Measurements from ENCODE around the gene PCDH19.

PCDH19 gene

DNA sequence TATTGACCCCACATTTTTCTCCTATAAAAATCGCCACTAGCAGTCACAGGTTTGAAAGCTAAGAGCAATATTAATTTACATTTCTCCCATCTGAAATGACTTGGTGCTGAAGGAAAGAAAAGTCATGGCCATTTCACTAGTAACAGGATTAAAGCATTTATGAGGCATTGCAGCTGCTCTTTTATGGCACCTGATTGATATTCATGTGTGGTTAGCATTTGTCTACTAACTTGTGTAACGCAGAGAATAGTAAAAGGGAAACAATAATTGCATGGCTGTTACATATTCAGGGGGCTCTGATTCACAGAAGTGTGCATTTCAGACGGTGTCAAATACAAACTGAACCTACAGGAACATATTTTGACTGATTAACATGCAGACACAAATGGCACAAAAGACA lies 5.2 kb downstream of the PCDH19 start:
- no peak for DNase-seq (ENCODE audit: low read depth in 3 of 3)

- no peak for DNase-seq (ENCODE audit: low read depth in 3 of 3)
Measured at GRCh38 chrX:100395781-100396180, 14.3 kb downstream of the PCDH19 start.

DNA sequence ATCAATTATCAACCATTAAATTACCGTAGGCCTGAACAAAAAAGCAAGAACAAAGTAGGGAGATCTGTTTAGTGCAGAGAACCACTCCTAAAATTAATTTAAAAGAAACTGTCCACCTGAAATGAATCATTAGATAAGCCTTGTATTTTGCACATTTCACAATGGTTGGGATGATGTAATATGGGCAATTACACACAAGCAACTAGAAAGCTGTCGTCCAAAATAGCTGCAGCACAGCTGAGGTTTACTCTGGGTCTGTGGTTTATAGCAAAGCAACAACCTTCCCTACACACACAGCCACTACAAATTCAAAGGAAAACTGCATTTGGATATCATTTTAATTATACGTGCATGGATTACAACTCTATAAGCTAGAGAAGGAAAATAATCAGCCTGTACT lies 28.5 kb downstream of the PCDH19 start:
- DNase-seq (ENCODE audit: low read depth in 3 of 3): no peak

- DNase-seq (ENCODE audit: low read depth in 3 of 3): no peak
Measured at GRCh38 chrX:100379388-100379986, 30.6 kb downstream of the PCDH19 start.

- no peak for DNase-seq (ENCODE audit: low read depth in 3 of 3)
Measured at GRCh38 chrX:100377826-100378225, 32.2 kb downstream of the PCDH19 start.

- no peak for DNase-seq (ENCODE audit: low read depth in 3 of 3)
Measured at GRCh38 chrX:100376576-100376975, 33.5 kb downstream of the PCDH19 start.

GRCh38 chrX:100373673-100374072 lies 36.4 kb downstream of the PCDH19 start:
- DNase-seq (ENCODE audit: low read depth in 3 of 3): no peak

DNA sequence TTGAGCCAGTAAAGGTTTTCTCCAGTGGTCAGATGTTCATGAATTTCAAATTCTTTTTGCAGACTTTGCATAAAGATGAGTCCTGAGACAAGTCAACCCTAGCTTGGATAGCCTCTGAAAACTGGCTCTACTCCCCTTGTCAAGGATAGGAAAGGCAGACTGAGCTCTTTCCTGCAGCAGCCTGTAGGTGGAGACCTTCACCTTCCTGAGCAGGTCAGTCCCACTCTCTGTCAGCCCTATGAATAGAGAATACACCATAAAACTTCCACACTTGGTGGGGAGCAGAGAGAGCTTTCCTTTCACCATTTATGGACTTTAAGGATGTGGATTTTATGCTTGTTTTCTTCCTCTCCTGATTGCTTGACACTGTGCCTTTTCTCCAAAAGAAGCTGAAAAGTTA lies 41.9 kb downstream of the PCDH19 start:
- DNase-seq (ENCODE audit: low read depth in 3 of 3): no peak

DNA sequence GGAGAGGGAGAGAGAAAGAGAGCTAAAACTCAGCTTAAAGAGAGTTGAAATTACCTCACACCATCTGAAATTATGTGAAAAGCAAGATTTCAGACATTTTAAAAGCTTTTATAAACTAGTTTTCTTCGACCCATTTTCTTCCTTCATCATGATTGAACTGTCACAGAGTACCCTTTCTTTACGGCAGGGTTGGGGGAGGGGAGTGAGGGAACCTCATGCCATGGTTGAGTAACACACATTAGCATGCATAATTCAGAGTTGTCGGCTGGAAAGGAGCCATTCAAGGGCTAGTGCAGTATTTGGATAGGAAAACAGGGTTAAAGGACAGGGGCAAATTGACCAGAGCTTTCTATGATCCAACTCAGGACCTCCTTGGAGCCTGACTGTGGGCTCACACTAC lies 46.2 kb downstream of the PCDH19 start:
- DNase-seq (ENCODE audit: low read depth in 3 of 3): no peak

DNA sequence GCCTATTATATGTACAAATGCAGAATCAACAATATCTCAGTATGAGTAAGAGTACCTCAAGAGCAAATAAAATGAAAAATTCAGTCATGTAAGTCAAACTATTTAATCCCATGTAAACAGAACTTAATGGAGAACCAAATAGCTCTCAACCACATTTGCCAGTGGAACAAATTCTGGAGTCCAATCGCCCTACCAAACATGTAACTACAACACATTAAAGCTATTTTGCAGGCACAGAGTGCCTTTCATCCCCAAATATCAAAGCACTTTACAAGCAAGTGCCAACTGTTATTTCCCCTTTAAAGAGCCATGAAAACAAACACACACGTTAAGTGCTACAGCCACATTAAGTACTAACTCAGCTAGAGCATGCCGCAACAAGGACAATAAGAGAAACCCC lies 51.3 kb downstream of the PCDH19 start:
- no peak for DNase-seq (ENCODE audit: low read depth in 3 of 3)

- no peak for DNase-seq (ENCODE audit: low read depth in 3 of 3)
Measured at GRCh38 chrX:100356351-100356896, 53.6 kb downstream of the PCDH19 start.

DNA sequence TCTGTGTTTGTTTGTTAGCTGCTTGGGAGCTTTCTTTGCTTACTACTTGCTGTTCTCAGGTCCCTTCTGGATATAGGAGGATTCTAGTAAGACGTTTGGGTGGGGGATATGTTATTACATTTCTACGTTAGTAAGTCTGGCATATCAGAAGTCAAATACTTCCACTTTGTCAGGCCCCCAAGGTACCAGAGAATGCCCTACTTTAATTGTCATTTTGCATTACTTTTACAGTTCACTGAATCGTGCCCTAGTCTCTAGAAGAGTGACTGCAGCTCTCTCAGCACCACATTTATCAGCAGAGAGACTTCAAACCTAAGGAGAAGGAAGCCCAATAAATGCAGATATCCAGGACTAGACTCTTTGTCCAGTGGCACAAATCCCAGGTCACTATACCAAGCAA lies 54.4 kb downstream of the PCDH19 start:
- no peak for DNase-seq (ENCODE audit: low read depth in 3 of 3)

GRCh38 chrX:100353326-100353725 lies 56.7 kb downstream of the PCDH19 start:
- no peak for DNase-seq (ENCODE audit: low read depth in 3 of 3)

DNA sequence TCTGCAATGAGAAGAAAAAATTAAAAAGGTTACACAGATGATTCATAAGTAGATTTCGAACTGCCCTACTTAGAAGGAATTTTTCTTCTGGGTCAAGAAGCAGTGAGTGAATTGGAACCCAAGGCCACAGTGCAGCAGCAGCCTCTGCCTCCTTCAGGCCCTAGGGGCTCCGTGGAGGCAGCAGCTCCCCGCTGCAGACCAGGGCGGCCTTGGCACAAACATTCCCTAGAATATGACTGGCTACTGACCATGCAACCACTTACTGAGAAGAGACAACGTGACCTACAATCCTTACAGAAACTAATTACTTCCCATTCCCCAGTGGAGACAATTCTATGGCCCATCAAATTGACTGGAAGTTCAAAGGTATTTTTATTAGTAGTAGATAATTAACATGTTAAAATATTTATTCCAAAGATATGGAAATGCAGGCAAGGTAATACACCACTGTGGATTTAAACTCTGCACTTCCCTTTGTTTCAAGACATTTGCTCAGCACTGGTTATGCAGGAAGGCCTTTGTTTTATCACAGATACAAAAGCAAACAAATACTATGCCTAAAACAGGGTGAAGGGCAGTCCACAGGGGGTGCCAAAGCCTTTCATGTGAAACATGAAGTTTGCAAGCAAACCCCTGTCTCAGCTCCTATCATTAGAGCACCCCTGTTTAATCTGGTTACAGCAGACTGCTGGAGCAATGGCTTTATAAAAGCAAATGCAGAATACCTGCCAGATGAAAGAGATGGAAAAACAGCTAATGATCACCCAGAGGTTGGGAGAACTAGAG lies 59.2 kb downstream of the PCDH19 start:
- DNase-seq (ENCODE audit: low read depth in 3 of 3): no peak

GRCh38 chrX:100349391-100349790 lies 60.7 kb downstream of the PCDH19 start:
- no peak for DNase-seq (ENCODE audit: low read depth in 3 of 3)

DNA sequence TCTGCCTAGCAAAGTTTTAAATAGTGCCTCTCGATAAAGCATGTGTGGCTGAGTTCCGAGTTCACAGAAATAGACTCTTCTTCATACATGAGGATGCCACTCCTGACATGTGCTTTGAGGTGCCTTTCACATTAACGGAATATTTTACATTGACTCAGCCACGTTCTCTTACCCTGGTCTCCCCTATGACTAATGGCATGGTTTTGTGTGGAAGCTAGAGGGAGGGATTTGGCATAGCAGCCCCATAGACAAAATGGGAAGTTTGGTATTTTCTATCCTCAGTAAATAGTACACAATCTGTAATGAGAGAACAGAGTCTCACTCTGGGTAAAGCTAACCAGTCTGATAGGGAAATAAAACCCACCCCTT lies 68.9 kb downstream of the PCDH19 start:
- DNase-seq (ENCODE audit: low read depth in 3 of 3): no peak

DNA sequence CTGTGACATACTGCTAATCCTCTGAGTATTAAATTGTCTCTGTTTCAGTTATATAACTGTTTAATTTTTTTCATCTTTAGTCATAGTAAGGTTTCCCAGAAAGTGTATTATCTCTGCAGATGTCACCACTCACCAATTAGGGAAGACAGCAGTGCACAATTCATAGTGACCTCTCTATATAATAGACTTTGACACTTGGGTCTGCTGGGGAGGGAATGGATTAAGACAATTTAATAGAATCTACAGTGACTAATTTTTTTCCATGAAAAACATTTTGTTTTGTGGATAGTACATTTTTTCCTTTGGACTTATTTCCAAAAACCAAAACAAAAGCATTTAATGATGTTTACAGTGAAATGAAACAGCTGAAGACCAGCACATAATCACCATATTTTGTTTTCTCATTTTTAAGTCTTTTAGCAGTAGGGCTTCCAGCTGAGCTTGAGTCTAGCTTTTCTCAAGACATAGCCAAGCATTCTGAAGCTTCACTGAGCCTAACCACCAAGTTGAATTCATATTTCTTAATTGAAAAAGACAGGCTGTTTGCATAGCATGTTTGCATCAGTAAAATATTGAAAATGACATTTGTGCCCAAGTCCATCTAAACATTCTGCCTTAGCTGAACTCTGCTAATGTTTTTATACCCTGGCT lies 69.5 kb downstream of the PCDH19 start:
- no peak for DNase-seq (ENCODE audit: low read depth in 3 of 3)

DNA sequence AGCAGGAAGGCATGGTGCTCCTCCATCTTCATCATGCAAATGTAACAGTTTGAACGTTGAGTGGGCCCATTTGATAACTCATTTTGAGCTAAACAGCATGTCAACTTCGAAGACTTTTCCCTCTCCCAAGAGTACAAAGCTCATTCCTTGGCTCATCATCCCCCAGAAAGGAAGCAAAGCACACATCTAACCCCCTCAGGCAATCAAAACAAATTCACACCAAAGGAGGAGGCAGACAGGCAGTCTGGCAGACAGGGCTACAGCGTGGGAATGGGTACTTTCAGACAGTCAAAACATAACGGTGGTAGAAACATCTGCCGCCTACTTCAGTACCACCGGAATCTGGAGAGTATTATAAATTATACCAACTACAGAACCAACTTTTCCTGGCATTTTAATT lies 81.7 kb downstream of the PCDH19 start:
- no peak for DNase-seq (ENCODE audit: low read depth in 3 of 3)

GRCh38 chrX:100319716-100320115 lies 90.4 kb downstream of the PCDH19 start:
- no peak for DNase-seq (ENCODE audit: low read depth in 3 of 3)

DNA sequence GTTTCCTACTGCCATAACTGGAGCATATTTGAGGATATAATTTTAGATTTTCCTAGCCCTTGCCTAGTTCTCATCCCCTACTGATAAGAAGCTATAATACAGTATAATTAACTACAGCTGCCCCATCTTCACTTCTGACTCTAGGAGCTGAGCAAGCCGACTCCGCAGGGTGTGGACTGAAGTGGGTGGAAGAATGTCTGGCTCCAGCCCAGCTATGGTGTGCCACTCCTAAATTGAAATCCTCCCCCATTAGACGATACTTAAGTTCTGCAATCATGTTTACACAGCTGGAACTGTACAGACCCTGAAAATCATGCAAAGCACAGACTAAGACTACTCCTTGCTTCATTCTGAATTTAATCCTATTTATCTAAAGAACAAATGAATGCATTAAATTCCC lies 93.1 kb downstream of the PCDH19 start:
- DNase-seq (ENCODE audit: low read depth in 3 of 3): no peak

DNA sequence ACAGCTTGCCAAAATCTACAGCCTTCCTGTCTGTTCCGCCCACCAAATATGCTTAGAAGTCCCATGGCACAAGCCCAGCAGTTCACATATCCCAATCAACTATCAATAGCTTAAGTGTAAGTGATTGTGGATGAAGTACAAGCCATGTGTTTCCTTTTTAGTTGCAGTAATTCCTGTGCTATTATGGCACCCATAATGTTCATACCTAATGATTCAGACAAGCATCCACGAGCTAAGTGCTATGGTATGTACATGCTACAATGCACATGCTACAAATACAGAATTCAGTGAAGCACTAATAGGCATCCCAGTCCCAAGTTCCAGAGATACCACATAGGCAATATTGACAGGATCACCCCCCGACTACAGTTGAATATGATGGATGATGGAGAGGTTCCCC lies 94.5 kb downstream of the PCDH19 start:
- DNase-seq (ENCODE audit: low read depth in 3 of 3): no peak

- DNase-seq (ENCODE audit: low read depth in 3 of 3): no peak
Measured at GRCh38 chrX:100299559-100299958, 110.5 kb downstream of the PCDH19 start.

- DNase-seq (ENCODE audit: low read depth in 3 of 3): no peak
Measured at GRCh38 chrX:100297728-100298127, 112.3 kb downstream of the PCDH19 start.
